K562 (cell line): ENCODE measurements around the gene SLC38A8. TPM values are rescaled to one million over a fixed set of nuclear protein-coding genes. Genes with fewer than 3 reads are reported as not detected.

ENCODE experiments used
- CREM ChIP-seq: IDR thresholded peaks from 2 replicates; pipeline ENCODE4 v1.6.1; 2014; ENCODE audit warnings: antibody characterized with exemption, low read depth
- CSDE1 ChIP-seq, 2 experiments: fragments of 450-650 bp; IDR thresholded peaks; 2 replicates each; pipeline ENCODE4 v1.6.1; 2016; ENCODE audit warnings: mild to moderate bottlenecking in 1 of 2
- GATA2 ChIP-seq: sonication (generic); formaldehyde crosslinking; IDR thresholded peaks from 2 replicates; pipeline ENCODE4 v1.4.0; 2020; ENCODE audit warnings: mild to moderate bottlenecking, missing genetic modification reagents
- KLF6 ChIP-seq: fragments of 250-450 bp; sonication (Bioruptor Pico); IDR thresholded peaks from 2 replicates; pipeline ENCODE4 v1.4.0; 2020; ENCODE audit warnings: mild to moderate bottlenecking, moderate library complexity, borderline replicate concordance
- LARP7 ChIP-seq: fragments of 450-650 bp; IDR thresholded peaks from 2 replicates; pipeline ENCODE4 v1.6.1; 2016
- NR4A1 ChIP-seq, 2 experiments: fragments of 250-450 bp in 1 of 2; fragments of 450-650 bp in 1 of 2; sonication (Bioruptor Pico) in 1 of 2; IDR thresholded peaks; 2 replicates each; pipeline versions ENCODE4 v1.4.0 to v1.6.1; 2016 to 2020; ENCODE audit warnings: mild to moderate bottlenecking in 2 of 2, missing compliant biosample characterization in 1 of 2, missing genetic modification characterization in 1 of 2, moderate library complexity in 1 of 2
- RBM14 ChIP-seq: fragments of 200-400 bp; formaldehyde crosslinking; IDR thresholded peaks from 2 replicates; pipeline ENCODE4 v1.6.1; 2018; ENCODE audit warnings: low read depth, mild to moderate bottlenecking, low read length, moderate library complexity, borderline replicate concordance; ENCODE audit not compliant: insufficient read depth
- RBM15 ChIP-seq: fragments of 200-400 bp; formaldehyde crosslinking; IDR thresholded peaks from 2 replicates; pipeline ENCODE4 v1.6.1; 2018; ENCODE audit warnings: mild to moderate bottlenecking, low read length, moderate library complexity; ENCODE audit not compliant: insufficient read depth
- SMAD2 ChIP-seq: fragments of 150-350 bp; IDR thresholded peaks from 2 replicates; pipeline ENCODE4 v1.6.1; 2014; ENCODE audit warnings: low read depth, mild to moderate bottlenecking, low read length
- SMARCC2 ChIP-seq: fragments of 450-650 bp; IDR thresholded peaks from 2 replicates; pipeline ENCODE4 v1.6.1; 2017; ENCODE audit warnings: antibody characterized with exemption, moderate library complexity, mild to moderate bottlenecking, low read depth
- SOX6 ChIP-seq: fragments of 450-650 bp; IDR thresholded peaks from 2 replicates; pipeline ENCODE4 v1.6.1; 2014; ENCODE audit warnings: mild to moderate bottlenecking
- THRAP3 ChIP-seq: fragments of 450-650 bp; IDR thresholded peaks from 2 replicates; pipeline ENCODE4 v1.6.1; 2016; ENCODE audit warnings: mild to moderate bottlenecking, inconsistent platforms, borderline replicate concordance
- ZKSCAN8 ChIP-seq: fragments of 200-800 bp; sonication (Bioruptor generic); IDR thresholded peaks from 2 replicates; pipeline ENCODE4 v1.6.1; 2016; ENCODE audit warnings: missing genetic modification characterization, missing compliant biosample characterization
- ZNF586 ChIP-seq: fragments of 450-650 bp; formaldehyde crosslinking; conservative IDR thresholded peaks from 2 replicates; pipeline ENCODE4 v1.4.0; 2020; ENCODE audit warnings: mild to moderate bottlenecking, moderate library complexity
- polyA plus RNA-seq, 8 experiments: library from polyadenylated mRNA; depleted of rRNA in 4 of 8; stranded (reverse) in 5 of 8; unstranded in 3 of 8; fragments of >200 nt; fragmentation: Nextera tagmentation in 2 of 8; fragmentation: Illumina TruSeq in 1 of 8; extraction: Ambion mirVana in 2 of 8; extraction: Trizol in 1 of 8; gene quantifications; 2 replicates each; pipeline versions ENCODE4 v1.2.1 to v1.2.3, GENCODE V29; 2011 to 2014; ENCODE audit warnings: inconsistent platforms in 1 of 8, missing spikeins in 1 of 8
- total RNA-seq, 7 experiments: library from RNA; depleted of rRNA in 6 of 7; stranded (reverse); fragments of >200 nt in 6 of 7; fragmentation: Illumina TruSeq in 2 of 7; extraction: Trizol in 2 of 7; gene quantifications; 2 replicates each; pipeline versions ENCODE4 v1.2.1 to v1.2.3, GENCODE V29; 2011 to 2021; ENCODE audit warnings: low replicate concordance in 1 of 7
- TF ChIP-seq, protein P1 (sequence below): IDR thresholded peaks from 3 replicates; pipeline ENCODE4 v1.6.1; 2011; ENCODE audit warnings: borderline replicate concordance, mild to moderate bottlenecking, moderate library complexity; ENCODE audit not compliant: insufficient read length; ENCODE audit errors: extremely low read depth
- TF ChIP-seq, protein P2 (sequence below): fragments of 450-650 bp; formaldehyde crosslinking; IDR thresholded peaks from 2 replicates; pipeline ENCODE4 v1.4.0; 2022; ENCODE audit warnings: missing genetic modification characterization
- TF ChIP-seq, protein P3 (sequence below): fragments of 450-650 bp; IDR thresholded peaks from 2 replicates; pipeline ENCODE4 v1.6.1; 2016; ENCODE audit warnings: missing biosample characterization, missing genetic modification characterization
- TF ChIP-seq, protein P4 (sequence below), 2 experiments: fragments of 450-650 bp; IDR thresholded peaks; 2 replicates each; pipeline ENCODE4 v1.6.1; 2018; ENCODE audit warnings: mild to moderate bottlenecking in 2 of 2, low read depth in 1 of 2; ENCODE audit not compliant: partially characterized antibody in 2 of 2

The SLC38A8 gene
- total and polyA plus RNA-seq, 9 of the 15 experiments (the other 6 are each of a cell fraction or from before 2014, with no cell fraction given) = 0.28 TPM; not detected in 8

DNA sequence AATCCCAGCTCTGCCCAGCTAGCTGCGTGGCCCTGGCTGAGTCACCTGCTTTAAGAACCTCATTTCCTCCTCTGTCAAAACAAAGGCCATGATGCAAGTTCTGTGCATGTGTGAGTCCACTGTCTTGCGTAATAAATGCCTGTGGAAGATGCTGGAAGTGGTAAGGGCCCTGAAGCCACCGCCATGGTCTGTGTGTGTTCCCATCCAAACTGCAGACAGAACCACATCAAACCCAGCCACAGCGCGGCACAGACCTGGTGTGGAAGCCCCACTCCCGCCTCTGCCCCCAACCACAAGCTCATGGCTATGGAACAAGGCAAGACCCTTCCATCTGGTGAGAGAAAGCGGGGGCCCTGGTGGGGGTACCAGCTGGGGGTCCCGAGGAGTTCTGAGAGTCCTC, 48.5 kb downstream of the SLC38A8 start (continued):
- TF ChIP-seq GATA2 (CRISPR knock-in tag) = no peak
- TF ChIP-seq, protein P1, sequence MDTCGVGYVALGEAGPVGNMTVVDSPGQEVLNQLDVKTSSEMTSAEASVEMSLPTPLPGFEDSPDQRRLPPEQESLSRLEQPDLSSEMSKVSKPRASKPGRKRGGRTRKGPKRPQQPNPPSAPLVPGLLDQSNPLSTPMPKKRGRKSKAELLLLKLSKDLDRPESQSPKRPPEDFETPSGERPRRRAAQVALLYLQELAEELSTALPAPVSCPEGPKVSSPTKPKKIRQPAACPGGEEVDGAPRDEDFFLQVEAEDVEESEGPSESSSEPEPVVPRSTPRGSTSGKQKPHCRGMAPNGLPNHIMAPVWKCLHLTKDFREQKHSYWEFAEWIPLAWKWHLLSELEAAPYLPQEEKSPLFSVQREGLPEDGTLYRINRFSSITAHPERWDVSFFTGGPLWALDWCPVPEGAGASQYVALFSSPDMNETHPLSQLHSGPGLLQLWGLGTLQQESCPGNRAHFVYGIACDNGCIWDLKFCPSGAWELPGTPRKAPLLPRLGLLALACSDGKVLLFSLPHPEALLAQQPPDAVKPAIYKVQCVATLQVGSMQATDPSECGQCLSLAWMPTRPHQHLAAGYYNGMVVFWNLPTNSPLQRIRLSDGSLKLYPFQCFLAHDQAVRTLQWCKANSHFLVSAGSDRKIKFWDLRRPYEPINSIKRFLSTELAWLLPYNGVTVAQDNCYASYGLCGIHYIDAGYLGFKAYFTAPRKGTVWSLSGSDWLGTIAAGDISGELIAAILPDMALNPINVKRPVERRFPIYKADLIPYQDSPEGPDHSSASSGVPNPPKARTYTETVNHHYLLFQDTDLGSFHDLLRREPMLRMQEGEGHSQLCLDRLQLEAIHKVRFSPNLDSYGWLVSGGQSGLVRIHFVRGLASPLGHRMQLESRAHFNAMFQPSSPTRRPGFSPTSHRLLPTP = no peak
- TF ChIP-seq ZKSCAN8 (CRISPR knock-in tag) = no peak
- TF ChIP-seq THRAP3 = no peak
- TF ChIP-seq CSDE1 (IDR thresholded peaks at IDR 0.05) = no peak
- TF ChIP-seq, protein P2, sequence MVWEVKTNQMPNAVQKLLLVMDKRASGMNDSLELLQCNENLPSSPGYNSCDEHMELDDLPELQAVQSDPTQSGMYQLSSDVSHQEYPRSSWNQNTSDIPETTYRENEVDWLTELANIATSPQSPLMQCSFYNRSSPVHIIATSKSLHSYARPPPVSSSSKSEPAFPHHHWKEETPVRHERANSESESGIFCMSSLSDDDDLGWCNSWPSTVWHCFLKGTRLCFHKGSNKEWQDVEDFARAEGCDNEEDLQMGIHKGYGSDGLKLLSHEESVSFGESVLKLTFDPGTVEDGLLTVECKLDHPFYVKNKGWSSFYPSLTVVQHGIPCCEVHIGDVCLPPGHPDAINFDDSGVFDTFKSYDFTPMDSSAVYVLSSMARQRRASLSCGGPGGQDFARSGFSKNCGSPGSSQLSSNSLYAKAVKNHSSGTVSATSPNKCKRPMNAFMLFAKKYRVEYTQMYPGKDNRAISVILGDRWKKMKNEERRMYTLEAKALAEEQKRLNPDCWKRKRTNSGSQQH (CRISPR knock-in tag) = no peak
- TF ChIP-seq NR4A1 (CRISPR knock-in tag; IDR thresholded peaks at IDR 0.05) = no peak
- no peak for TF ChIP-seq NR4A1 (tag; IDR thresholded peaks at IDR 0.05)
- no peak for TF ChIP-seq RBM15
- no peak for TF ChIP-seq RBM14
- no peak for TF ChIP-seq SMARCC2
- TF ChIP-seq, protein P3, sequence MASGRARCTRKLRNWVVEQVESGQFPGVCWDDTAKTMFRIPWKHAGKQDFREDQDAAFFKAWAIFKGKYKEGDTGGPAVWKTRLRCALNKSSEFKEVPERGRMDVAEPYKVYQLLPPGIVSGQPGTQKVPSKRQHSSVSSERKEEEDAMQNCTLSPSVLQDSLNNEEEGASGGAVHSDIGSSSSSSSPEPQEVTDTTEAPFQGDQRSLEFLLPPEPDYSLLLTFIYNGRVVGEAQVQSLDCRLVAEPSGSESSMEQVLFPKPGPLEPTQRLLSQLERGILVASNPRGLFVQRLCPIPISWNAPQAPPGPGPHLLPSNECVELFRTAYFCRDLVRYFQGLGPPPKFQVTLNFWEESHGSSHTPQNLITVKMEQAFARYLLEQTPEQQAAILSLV = 0 out of 2 replicates have a peak, but pooled peaks have one; percentile 35
- TF ChIP-seq, protein P4, sequence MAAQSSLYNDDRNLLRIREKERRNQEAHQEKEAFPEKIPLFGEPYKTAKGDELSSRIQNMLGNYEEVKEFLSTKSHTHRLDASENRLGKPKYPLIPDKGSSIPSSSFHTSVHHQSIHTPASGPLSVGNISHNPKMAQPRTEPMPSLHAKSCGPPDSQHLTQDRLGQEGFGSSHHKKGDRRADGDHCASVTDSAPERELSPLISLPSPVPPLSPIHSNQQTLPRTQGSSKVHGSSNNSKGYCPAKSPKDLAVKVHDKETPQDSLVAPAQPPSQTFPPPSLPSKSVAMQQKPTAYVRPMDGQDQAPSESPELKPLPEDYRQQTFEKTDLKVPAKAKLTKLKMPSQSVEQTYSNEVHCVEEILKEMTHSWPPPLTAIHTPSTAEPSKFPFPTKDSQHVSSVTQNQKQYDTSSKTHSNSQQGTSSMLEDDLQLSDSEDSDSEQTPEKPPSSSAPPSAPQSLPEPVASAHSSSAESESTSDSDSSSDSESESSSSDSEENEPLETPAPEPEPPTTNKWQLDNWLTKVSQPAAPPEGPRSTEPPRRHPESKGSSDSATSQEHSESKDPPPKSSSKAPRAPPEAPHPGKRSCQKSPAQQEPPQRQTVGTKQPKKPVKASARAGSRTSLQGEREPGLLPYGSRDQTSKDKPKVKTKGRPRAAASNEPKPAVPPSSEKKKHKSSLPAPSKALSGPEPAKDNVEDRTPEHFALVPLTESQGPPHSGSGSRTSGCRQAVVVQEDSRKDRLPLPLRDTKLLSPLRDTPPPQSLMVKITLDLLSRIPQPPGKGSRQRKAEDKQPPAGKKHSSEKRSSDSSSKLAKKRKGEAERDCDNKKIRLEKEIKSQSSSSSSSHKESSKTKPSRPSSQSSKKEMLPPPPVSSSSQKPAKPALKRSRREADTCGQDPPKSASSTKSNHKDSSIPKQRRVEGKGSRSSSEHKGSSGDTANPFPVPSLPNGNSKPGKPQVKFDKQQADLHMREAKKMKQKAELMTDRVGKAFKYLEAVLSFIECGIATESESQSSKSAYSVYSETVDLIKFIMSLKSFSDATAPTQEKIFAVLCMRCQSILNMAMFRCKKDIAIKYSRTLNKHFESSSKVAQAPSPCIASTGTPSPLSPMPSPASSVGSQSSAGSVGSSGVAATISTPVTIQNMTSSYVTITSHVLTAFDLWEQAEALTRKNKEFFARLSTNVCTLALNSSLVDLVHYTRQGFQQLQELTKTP (IDR thresholded peaks at IDR 0.05; ENCODE audit: low read depth in 1 of 2, partially characterized antibody in 2 of 2) = no peak
- TF ChIP-seq KLF6 (CRISPR knock-in tag) = no peak
- no peak for TF ChIP-seq SMAD2
- 0 out of 2 replicates have a peak, but pooled peaks have one; percentile 20 for TF ChIP-seq CREM
- no peak for TF ChIP-seq LARP7
- peak; percentile 58; the same call in 1 of the 2 replicates for TF ChIP-seq SOX6
- TF ChIP-seq ZNF586 (CRISPR knock-in tag) = no peak
